Stimulated activated CD4-positive, alpha-beta T cell treated with anti-CD3 and anti-CD28 coated beads, Interleukin-12 subunit alpha, Interleukin-12 subunit beta, amount 100 ng/mL, for 4 hours (primary cell): ENCODE results near the gene DPEP1.
"Not testable (repeated sequence)": the region's sequence is repeated elsewhere in the genome, so short reads cannot be mapped to it uniquely, and the experiment has no call there.

Source experiments
- DNase-seq: peaks from one replicate; pipeline ENCODE4 v3.0.0-alpha.2; 2020

DPEP1 gene

DNA sequence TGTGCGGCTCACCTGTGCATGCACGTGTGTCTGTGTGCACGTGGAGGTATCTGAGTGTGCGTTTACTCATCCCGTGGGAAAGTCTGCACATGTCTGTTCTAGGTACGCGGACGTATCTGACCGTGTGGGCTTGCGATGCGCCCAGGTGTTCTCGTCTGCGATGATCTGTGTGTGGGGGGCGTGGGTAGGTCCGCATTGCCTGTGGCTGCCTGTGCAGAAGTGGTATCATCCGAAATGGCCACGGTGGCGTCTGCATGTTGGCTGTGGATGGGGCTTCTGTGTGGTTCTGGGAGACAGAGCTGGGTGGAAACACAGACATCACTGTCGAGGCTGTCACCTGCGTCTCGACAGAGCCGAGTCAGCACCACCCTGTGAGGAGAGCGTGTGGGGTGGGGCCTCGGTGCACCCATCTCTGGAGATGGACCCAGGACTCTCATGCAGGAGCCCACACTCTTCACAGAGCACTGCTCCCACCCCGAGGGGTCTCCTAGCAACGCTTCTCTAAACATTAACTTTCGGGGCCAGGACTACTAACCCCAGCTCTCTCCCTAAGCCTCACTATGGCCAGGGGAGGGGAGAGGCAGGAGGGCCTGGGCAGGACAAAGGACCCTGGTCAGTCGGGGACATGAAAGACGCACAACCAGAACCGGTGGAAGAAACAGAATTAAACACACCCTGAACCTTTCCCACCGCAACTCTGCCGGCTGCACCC lies 8.4 kb downstream of the DPEP1 start:
- DNase-seq = no peak

- no peak for DNase-seq
Measured at GRCh38 chr16:89623511-89624261, 10.2 kb downstream of the DPEP1 start.

DNA sequence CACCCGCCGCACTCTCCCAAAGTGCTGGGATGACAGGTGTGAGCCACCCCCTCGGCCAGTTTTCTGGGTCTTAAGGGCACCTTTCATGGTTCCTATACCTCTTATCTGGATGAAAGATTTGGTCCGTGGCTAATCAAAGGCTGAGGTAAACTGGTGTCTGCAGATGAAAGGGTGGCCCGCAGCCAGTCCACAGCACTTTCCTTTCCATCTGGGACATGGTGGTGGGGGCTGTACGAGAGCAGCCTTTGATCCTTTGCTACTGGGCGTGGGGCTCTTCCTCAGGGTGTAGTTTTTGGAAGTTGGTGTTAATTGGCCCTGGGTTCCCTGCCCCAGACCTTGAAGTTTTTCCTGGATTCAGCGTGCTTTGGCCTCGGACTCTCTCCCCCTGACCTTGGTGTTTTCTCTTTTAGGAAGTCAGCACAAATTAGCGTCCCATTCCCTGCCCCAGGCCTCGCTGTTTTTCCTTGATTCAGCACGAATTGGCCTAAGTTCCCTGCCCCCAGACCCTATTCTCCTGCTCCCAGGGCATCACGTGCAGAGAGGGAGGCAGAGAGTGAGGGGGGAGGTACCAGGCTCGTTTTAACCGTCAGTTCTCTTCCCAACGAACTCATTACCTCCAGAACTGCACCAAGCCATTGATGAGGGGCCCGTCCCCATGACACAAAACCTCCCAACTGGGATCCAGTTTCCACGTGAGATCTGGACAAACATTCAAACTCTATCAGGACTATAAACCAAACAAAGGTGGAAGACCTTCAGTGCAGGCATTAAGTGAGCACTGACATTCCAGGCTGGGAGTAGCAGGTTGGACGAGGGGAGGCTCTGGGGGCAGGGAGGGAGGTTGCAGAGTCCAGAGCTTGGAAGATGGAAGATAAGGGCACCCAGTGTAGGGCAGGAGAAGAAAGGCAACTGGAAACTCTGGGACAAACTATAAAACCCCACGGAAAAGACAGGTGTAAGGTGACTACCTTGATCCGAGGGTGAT lies 11.6 kb downstream of the DPEP1 start:
- DNase-seq = no peak

GRCh38 chr16:89629827-89630610 lies 16.6 kb downstream of the DPEP1 start:
- DNase-seq = no peak

DNA sequence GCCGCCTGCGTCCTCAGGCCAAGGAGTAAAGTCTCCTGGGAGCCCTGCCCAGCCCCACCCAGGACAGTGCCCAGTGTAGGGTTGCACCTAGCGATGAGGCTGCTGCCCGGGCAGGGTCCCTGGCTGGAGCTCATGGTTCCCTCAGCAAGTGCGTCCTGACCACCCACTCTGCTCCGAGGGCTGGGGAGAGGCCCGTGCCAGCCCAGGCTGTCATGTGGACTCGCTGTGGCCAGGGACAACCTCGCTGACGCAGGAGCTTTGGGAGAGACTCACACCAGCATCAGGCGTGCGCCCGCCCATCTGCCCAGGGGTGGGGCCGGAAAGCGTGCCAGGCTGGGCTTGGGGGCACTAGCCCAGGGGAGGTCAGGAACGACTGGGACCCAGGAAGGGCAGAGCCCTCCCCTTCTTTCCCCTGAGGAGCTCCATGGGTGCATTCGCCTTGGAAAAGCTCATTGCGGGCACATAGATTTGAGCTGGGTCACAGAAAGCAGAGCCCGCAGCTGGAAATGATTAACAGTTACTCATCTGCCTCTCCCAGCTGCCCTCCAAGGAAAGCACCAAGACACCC lies 19.7 kb downstream of the DPEP1 start:
- DNase-seq = no peak

DNA sequence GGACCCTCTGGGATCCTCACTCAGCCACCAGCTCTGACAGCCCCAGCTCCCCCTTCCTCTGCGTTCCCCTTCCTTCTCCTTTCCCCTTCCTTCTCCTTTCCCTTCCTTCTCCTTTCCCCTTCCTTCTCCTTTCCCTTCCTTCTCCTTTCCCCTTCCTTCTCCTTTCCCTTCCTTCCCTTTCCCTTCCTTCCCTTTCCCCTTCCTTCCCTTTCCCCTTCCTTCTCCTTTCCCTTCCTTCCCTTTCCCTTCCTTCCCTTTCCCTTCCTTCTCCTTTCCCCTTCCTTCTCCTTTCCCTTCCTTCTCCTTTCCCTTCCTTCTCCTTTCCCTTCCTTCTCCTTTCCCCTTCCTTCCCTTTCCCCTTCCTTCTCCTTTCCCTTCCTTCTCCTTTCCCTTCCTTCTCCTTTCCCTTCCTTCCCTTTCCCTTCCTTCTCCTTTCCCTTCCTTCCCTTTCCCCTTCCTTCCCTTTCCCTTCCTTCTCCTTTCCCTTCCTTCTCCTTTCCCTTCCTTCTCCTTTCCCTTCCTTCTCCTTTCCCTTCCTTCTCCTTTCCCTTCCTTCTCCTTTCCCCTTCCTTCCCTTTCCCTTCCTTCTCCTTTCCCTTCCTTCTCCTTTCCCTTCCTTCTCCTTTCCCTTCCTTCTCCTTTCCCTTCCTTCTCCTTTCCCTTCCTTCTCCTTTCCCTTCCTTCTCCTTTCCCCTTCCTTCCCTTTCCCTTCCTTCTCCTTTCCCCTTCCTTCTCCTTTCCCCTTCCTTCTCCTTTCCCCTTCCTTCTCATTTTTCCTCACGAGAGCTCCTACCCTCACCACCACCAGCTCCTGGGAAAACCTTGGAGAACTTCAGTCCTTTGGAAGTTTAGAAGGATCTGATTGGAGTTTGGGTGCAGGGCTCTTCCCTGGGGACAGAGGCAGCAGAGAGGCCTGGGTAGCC lies 21.3 kb downstream of the DPEP1 start:
- not testable (repeated sequence) for DNase-seq

GRCh38 chr16:89636663-89637062 lies 23.2 kb downstream of the DPEP1 start:
- DNase-seq = no peak

GRCh38 chr16:89637379-89637778 lies 23.9 kb downstream of the DPEP1 start:
- DNase-seq = no peak

GRCh38 chr16:89638455-89638854 lies 25.0 kb downstream of the DPEP1 start:
- DNase-seq = no peak

DNA sequence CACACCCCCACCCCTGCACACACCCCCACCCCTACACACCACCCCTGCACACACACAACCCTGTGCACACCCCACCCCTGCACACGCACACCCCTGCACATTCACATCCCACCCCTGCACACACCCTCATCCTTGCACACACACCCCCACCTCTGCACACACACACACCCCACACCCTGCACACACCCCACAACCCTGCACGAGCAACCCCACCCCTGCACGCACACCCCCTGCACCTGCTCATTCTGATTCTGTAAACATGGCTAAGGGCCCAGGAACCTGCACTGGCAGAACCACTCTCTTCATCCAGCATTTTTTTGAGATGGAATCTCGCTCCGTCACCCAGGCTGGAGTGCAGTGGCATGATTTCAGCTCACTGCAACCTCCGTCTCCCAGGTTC lies 25.9 kb downstream of the DPEP1 start:
- no peak for DNase-seq

DNA sequence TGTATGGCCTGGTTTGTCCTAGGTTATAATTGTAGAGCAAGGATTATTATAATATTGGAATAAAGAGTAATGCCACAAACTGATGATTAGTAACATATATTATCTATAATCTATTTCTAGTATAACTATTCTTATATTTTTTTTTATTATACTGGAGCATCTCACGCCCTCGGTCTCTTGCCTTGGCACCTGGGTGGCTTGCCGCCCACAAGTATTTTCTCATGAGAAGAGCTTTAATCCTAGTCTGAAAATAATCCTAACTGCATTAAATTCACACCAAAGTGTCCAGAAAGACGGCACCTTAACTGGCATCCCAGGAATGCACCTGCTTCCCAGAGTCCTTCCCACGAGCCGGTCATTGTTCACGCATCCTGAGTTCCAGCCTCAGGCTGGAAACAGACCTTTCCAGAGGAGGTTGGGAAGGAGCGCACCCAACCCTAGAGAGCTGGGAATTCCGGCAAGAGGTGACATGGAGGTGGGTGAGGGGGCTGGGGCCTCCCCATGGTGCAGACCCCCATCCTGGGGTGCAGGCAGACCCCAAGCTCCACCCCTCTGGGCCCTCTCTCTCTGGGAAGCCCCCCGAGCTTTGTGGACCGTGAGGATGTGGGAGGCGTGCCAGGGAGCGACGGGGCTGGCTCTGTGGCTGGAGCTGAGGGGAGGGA lies 28.1 kb downstream of the DPEP1 start:
- no peak for DNase-seq

- DNase-seq = no peak
Measured at GRCh38 chr16:89642574-89642973, 29.1 kb downstream of the DPEP1 start.

GRCh38 chr16:89643769-89644300 lies 30.4 kb downstream of the DPEP1 start:
- DNase-seq = no peak

GRCh38 chr16:89645122-89645521 lies 31.7 kb downstream of the DPEP1 start:
- DNase-seq = no peak

GRCh38 chr16:89646270-89646669 lies 32.8 kb downstream of the DPEP1 start:
- DNase-seq = no peak

DNA sequence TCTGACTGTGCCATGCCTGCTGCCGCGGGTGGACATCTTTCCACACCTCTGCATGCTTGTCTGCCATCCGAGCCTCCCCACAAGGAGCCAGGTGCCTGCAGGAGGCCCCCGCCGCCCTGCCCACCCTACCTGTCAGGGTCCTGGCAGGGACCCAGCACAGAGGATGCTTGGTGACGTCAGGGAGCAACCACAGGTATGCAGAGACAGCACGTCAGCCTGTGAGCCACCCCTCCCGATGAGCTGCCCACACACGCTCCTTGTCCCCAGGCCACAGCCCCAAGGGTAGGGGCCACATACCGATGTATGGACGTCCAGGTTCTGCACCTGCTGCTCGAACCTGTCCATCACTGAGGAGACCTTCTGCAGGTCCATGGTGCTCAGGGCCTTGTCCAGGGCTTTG lies 33.5 kb downstream of the DPEP1 start:
- no peak for DNase-seq

DNA sequence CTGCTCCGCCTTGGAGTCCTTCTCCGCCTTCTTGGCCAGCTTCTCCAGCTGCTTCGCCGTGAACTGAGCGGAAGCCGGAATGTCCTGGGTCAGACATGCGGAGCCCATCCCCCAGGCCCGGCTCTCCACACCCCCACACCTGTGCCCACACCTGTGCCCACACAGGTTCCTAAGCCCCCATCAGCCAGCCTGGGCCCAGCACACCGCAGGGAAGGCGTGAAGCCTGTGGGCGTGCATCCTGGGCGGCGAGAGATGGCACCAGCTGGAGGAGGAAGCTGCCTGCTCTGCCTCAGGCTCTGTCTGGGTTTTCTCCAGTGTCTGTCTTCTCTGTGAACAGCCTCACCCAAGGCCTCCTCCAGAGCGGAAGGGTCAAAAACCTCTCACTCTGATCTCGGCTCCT lies 38.1 kb downstream of the DPEP1 start:
- DNase-seq = no peak

DNA sequence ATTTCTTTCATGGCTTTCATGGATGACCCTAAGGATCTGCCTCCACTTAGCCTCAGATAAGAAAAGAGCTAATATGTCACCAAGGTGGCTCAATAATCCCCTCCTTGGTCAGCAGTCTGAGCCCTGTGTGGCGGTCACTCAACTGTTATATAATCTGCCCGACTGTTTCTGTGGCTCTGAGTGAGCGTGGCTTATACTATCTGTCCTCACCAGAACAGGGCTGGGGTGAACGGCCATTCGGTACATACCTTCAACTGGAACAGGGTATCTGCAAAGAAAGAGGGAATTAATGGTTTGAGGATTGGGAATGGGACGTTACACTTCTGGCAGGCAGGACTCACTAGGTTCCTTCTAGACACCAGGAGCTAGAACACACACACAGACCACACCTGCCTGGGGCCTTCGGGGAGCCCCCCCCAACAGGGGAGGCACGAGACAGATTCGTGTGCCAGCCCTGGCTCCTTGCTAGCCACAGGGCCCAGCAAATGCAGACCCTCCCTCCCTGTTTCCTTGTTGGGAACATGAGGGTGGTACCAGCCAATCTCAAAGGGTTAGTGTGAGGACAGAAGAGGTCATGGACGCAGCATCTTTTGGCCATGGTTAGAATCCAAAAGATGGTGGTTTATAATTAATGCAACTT lies 40.3 kb downstream of the DPEP1 start:
- DNase-seq = no peak

DNA sequence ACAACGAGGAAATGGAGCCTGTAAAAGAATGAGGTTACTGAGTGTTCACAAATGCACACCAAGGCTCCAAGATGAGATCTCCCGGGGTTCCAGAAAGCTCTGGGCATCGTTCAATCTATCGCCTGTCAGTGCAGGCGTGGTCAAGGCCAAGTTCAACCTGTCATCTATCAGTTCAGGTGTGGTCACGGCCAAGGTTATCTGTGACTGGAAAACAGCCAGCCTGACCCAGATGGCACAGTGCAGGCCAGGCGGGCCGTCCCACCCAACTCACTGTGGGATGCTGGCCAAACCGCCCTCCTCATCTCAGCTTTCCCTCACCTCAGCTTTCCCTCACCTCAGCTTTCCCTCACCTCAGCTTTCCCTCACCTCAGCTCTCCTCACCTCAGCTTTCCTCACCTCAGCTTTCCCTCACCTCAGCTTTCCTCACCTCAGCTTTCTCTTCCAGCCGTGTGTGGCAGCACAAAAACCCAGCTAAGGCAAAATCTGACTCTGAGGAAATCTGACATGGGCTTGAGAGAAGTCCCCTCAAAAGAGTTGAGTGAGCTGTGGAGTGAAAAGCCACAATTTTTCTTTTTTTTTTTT lies 41.7 kb downstream of the DPEP1 start:
- no peak for DNase-seq
